Esophagus mucosa (tissue), 1 donor: ENCODE measurements around the gene ANKRD24. TPM values are rescaled to one million over a fixed set of nuclear protein-coding genes. Genes with fewer than 3 reads are reported as not detected.
"Not testable (repeated sequence)": the region's sequence is repeated elsewhere in the genome, so short reads cannot be mapped to it uniquely, and the experiment has no call there.

Experiments
- ATAC-seq: fragments of 200-7000 bp; cut with Tn5 transposase; one replicate; pipeline ENCODE4 v1.9.1; 2020
- total RNA-seq: library from RNA; stranded (reverse); gene quantifications from one replicate; pipeline ENCODE4 v1.2.4, GENCODE V29; 2023
- donor health status: DM: yes; HTN: yes; CAD: no.

ANKRD24 gene
- total RNA-seq, 1 donor from 2014 or later = 0.08 TPM

GRCh38 chr19:4199699-4200293 lies 17.3 kb downstream of the ANKRD24 start:
- no peak for ATAC-seq

GRCh38 chr19:4200940-4201542 lies 18.6 kb downstream of the ANKRD24 start:
- no peak for ATAC-seq

- no peak for ATAC-seq
Observed at GRCh38 chr19:4201798-4202197, 19.3 kb downstream of the ANKRD24 start.

- ATAC-seq = no peak
Observed at GRCh38 chr19:4206818-4207484, 24.5 kb downstream of the ANKRD24 start.

GRCh38 chr19:4208385-4209094 lies 26.1 kb downstream of the ANKRD24 start:
- ATAC-seq = peak; percentile 74

- no peak for ATAC-seq
Observed at GRCh38 chr19:4210166-4210731, 27.8 kb downstream of the ANKRD24 start.

GRCh38 chr19:4213116-4213515 lies 30.6 kb downstream of the ANKRD24 start:
- ATAC-seq = no peak

- no peak for ATAC-seq
Observed at GRCh38 chr19:4215807-4216206, 33.3 kb downstream of the ANKRD24 start.

- no peak for ATAC-seq
Observed at GRCh38 chr19:4216846-4217245, 34.4 kb downstream of the ANKRD24 start.

GRCh38 chr19:4217429-4218264 lies 35.2 kb downstream of the ANKRD24 start:
- ATAC-seq = no peak

GRCh38 chr19:4218523-4218922 lies 36.0 kb downstream of the ANKRD24 start:
- ATAC-seq = not testable (repeated sequence)

GRCh38 chr19:4220188-4220587 lies 37.7 kb downstream of the ANKRD24 start:
- ATAC-seq = no peak

GRCh38 chr19:4224470-4224869 lies 42.0 kb downstream of the ANKRD24 start:
- no peak for ATAC-seq

GRCh38 chr19:4225885-4226284 lies 43.4 kb downstream of the ANKRD24 start:
- ATAC-seq = no peak

- ATAC-seq = no peak
Observed at GRCh38 chr19:4227771-4228170, 45.3 kb downstream of the ANKRD24 start.

- ATAC-seq = no peak
Observed at GRCh38 chr19:4228765-4229178, 46.3 kb downstream of the ANKRD24 start.

GRCh38 chr19:4229179-4229931 lies 46.9 kb downstream of the ANKRD24 start, which contains the start of gene EBI3:
TSS of gene EBI3 (plus strand) at chr19:4229523. CDS start at chr19:4229551, 28 bp downstream.
- peak; percentile 12 for ATAC-seq

- ATAC-seq = not testable (repeated sequence)
Observed at GRCh38 chr19:4230237-4230636, 47.7 kb downstream of the ANKRD24 start.

- ATAC-seq = not testable (repeated sequence)
Observed at GRCh38 chr19:4231521-4231920, 49.0 kb downstream of the ANKRD24 start.

GRCh38 chr19:4232139-4232538 lies 49.6 kb downstream of the ANKRD24 start:
- not testable (repeated sequence) for ATAC-seq

GRCh38 chr19:4232614-4233281 lies 50.3 kb downstream of the ANKRD24 start:
- ATAC-seq = peak; percentile 18
